Measurements from ENCODE around the gene TNIP3.
"Not testable (repeated sequence)": the region's sequence is repeated elsewhere in the genome, so short reads cannot be mapped to it uniquely, and the experiment has no call there.

The TNIP3 gene

GRCh38 chr4:121176082-121176934, 12.2 kb upstream of the TNIP3 start:
- no peak for DNase-seq

GRCh38 chr4:121171477-121171876, 7.4 kb upstream of the TNIP3 start:
- DNase-seq = not testable (repeated sequence)

- no peak for DNase-seq
These were observed 4.5 kb upstream of the TNIP3 start for GRCh38 chr4:121168446-121169281.

- DNase-seq = no peak
These were observed 2.9 kb upstream of the TNIP3 start for GRCh38 chr4:121166976-121167375.

- DNase-seq = no peak
These were observed 1.1 kb upstream of the TNIP3 start for GRCh38 chr4:121165206-121165605.

- no peak for DNase-seq
These were observed 7.0 kb downstream of the TNIP3 start for GRCh38 chr4:121156822-121157769.

- DNase-seq = no peak
These were observed 8.2 kb downstream of the TNIP3 start for GRCh38 chr4:121155893-121156292.

GRCh38 chr4:121154103-121154515, 10.0 kb downstream of the TNIP3 start:
- no peak for DNase-seq

- no peak for DNase-seq
These were observed 12.2 kb downstream of the TNIP3 start for GRCh38 chr4:121151942-121152341.

- DNase-seq = no peak
These were observed 13.6 kb downstream of the TNIP3 start for GRCh38 chr4:121150486-121150885.

GRCh38 chr4:121150003-121150402, 14.1 kb downstream of the TNIP3 start:
- DNase-seq = no peak

- DNase-seq = no peak
These were observed 15.5 kb downstream of the TNIP3 start for GRCh38 chr4:121148621-121149020.

- no peak for DNase-seq
These were observed 16.1 kb downstream of the TNIP3 start for GRCh38 chr4:121148000-121148399.

GRCh38 chr4:121146530-121146929, 17.6 kb downstream of the TNIP3 start:
- DNase-seq = no peak

- no peak for DNase-seq
These were observed 18.7 kb downstream of the TNIP3 start for GRCh38 chr4:121145430-121145829.

GRCh38 chr4:121144021-121144420, 20.1 kb downstream of the TNIP3 start:
- DNase-seq = no peak

GRCh38 chr4:121143131-121143530, 21.0 kb downstream of the TNIP3 start:
- DNase-seq = no peak

GRCh38 chr4:121140716-121141460, 23.2 kb downstream of the TNIP3 start:
- DNase-seq = no peak

- no peak for DNase-seq
These were observed 24.4 kb downstream of the TNIP3 start for GRCh38 chr4:121139533-121140222.

- DNase-seq = no peak
These were observed 25.9 kb downstream of the TNIP3 start for GRCh38 chr4:121138039-121138825.

- no peak for DNase-seq
These were observed 33.8 kb downstream of the TNIP3 start for GRCh38 chr4:121130326-121130660.
